Measurements from ENCODE around the gene PIM2.

- TF ChIP-seq CTCF (IDR thresholded peaks at IDR 0.05; ENCODE audit: low read depth, low read length, missing input control) (no peak), EGR1 (IDR thresholded peaks at IDR 0.05; ENCODE audit: low read depth in 2 of 2) (no peak), HNF4A (conservative IDR thresholded peaks at IDR 0.05) (no peak)
These were observed 25.9 kb downstream of the PIM2 start for GRCh38 chrX:48892896-48893295.

All from liver (tissue), 3 donors.